Body of pancreas (tissue), 4 donors: ENCODE measurements around the gene ALPI.

Source experiments
- POLR2A ChIP-seq, 3 donors: fragments of 450-650 bp; IDR thresholded peaks; one replicate each; pipeline ENCODE4 v1.6.1; 2016; ENCODE audit warnings: antibody characterized with exemption in 3 of 3, mild to moderate bottlenecking in 2 of 3
- TF ChIP-seq, protein P1 (sequence below), 7 experiments: fragments of 450-650 bp in 4 of 7; fragments of 200-600 bp in 3 of 7; sonication (generic) in 3 of 7; IDR thresholded peaks; one replicate each; pipeline ENCODE4 v1.5.1; 2016 to 2019; ENCODE audit warnings: antibody characterized with exemption in 7 of 7

DNA sequence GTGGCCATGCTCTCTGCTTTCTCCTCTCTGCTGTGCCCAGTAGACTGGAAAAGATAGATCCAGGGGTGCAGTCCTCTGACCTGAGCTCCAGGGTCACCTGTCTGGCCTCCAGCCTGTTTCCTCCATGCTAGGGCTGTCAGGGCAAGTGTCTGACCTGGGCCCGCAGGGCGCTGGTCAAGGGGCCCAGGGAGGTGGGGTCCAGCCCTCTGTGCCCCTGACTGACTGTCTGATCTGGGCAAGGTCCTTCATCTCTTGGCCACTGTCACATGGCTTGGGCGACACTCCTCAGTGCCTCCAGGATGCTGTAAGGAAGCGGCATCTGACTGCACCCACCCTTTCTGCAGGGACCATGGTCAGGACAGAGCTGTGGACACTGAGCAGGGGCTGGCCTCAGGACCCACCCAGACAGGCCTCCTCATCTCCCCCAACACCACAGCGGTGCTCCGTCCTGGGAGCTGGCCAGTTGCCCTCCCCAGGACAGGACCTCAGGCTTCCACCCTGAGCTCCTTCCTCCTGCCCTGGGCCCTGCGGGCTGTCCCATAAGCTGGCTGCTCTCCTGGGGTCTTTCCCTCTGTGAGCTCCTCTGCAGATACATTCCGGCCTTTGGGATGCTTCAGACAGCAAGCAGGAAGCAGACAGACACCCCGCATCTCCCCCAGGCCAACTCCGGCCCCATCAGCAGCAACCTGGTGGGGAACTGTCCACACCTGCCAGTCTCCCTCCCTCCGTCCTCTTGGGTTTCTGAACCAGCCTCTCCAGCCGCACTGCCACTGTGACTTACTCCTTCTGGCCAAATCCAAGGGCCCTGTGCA, 21.2 kb upstream of the ALPI start:
- TF ChIP-seq, protein P1, sequence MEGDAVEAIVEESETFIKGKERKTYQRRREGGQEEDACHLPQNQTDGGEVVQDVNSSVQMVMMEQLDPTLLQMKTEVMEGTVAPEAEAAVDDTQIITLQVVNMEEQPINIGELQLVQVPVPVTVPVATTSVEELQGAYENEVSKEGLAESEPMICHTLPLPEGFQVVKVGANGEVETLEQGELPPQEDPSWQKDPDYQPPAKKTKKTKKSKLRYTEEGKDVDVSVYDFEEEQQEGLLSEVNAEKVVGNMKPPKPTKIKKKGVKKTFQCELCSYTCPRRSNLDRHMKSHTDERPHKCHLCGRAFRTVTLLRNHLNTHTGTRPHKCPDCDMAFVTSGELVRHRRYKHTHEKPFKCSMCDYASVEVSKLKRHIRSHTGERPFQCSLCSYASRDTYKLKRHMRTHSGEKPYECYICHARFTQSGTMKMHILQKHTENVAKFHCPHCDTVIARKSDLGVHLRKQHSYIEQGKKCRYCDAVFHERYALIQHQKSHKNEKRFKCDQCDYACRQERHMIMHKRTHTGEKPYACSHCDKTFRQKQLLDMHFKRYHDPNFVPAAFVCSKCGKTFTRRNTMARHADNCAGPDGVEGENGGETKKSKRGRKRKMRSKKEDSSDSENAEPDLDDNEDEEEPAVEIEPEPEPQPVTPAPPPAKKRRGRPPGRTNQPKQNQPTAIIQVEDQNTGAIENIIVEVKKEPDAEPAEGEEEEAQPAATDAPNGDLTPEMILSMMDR (IDR thresholded peaks at IDR 0.05): no peak
- TF ChIP-seq POLR2A (IDR thresholded peaks at IDR 0.05): no peak
